A172 (cell line): ENCODE results near the gene OR4D2. TPM values are rescaled to one million over a fixed set of nuclear protein-coding genes. Genes with fewer than 3 reads are reported as not detected.

ENCODE experiments used
- DNase-seq: peaks from one replicate; pipeline ENCODE4 v3.0.0-alpha.2; 2015; ENCODE audit warnings: low spot score
- total RNA-seq: library from RNA; depleted of rRNA; stranded (reverse); fragments of >200 nt; shearing (Covaris generic); gene quantifications from 2 replicates; pipeline ENCODE4 v1.2.3, GENCODE V29; 2014

Gene OR4D2
- total RNA-seq, 1 experiment from 2014 or later = not detected

- no peak for DNase-seq
These were observed 8.1 kb downstream of the OR4D2 start for GRCh38 chr17:58174871-58175270.

- no peak for DNase-seq
These were observed 9.4 kb downstream of the OR4D2 start for GRCh38 chr17:58176200-58176599.

- DNase-seq = no peak
These were observed 15.0 kb downstream of the OR4D2 start for GRCh38 chr17:58181796-58182195.

GRCh38 chr17:58183514-58183913 lies 16.7 kb downstream of the OR4D2 start:
- no peak for DNase-seq

- peak; percentile 86 for DNase-seq
These were observed 17.7 kb downstream of the OR4D2 start for GRCh38 chr17:58184308-58184985.

GRCh38 chr17:58184986-58185761 lies 18.4 kb downstream of the OR4D2 start:
- no peak for DNase-seq

- DNase-seq = no peak
These were observed 19.8 kb downstream of the OR4D2 start for GRCh38 chr17:58186591-58186990.

GRCh38 chr17:58187063-58187462 lies 20.3 kb downstream of the OR4D2 start:
- no peak for DNase-seq

- DNase-seq = no peak
These were observed 20.9 kb downstream of the OR4D2 start for GRCh38 chr17:58187675-58188074.

GRCh38 chr17:58189436-58190146 lies 22.8 kb downstream of the OR4D2 start:
- DNase-seq = peak; percentile 95

- DNase-seq = no peak
These were observed 24.6 kb downstream of the OR4D2 start for GRCh38 chr17:58191241-58191896.

- DNase-seq = no peak
These were observed 25.8 kb downstream of the OR4D2 start, which contains the start of gene EPX for GRCh38 chr17:58192612-58193011. Gene EPX (plus strand): TSS chr17:58192726. CDS start chr17:58192847, 121 bp downstream.

GRCh38 chr17:58193641-58194255 lies 27.0 kb downstream of the OR4D2 start:
- DNase-seq = no peak

GRCh38 chr17:58195518-58196123 lies 28.8 kb downstream of the OR4D2 start:
- DNase-seq = no peak

GRCh38 chr17:58196610-58197009 lies 29.8 kb downstream of the OR4D2 start:
- DNase-seq = no peak

GRCh38 chr17:58200024-58200633 lies 33.3 kb downstream of the OR4D2 start:
- peak; percentile 66 for DNase-seq

GRCh38 chr17:58202859-58203258 lies 36.1 kb downstream of the OR4D2 start:
- no peak for DNase-seq

- no peak for DNase-seq
These were observed 38.0 kb downstream of the OR4D2 start for GRCh38 chr17:58204796-58205195.

- no peak for DNase-seq
These were observed 39.2 kb downstream of the OR4D2 start for GRCh38 chr17:58205936-58206335.

GRCh38 chr17:58207451-58207850 lies 40.7 kb downstream of the OR4D2 start:
- no peak for DNase-seq

GRCh38 chr17:58208344-58208743 lies 41.6 kb downstream of the OR4D2 start:
- no peak for DNase-seq
